ENCODE data around the gene PIWIL4. TPM values are rescaled to one million over a fixed set of nuclear protein-coding genes. Genes with fewer than 3 reads are reported as not detected.

PIWIL4 gene
- total RNA-seq, 1 experiment from 2014 or later = not detected

DNA sequence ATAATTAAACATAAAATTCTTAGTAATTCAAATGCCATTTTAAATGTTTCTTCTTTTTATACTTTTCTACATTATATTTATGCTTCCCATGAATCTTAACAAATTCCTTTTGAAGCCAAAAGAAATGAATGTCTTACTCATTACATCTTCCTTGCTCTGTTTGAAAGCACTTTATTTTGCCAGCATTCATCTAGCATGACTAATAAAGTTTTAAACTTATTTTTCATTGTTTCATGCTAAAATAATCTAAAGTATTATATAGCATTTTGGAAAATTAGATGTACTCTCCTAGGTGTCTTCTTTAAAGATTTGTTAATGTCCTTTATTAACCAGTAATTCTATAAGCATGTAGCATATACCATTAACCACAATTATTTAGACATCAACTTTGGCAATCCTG lies 9.7 kb upstream of the PIWIL4 start:
- H3K27ac ChIP-seq (ENCODE audit: insufficient read length, low read depth, low read length) = no peak overlapping the region
- H2BK12ac ChIP-seq (ENCODE audit: insufficient read length, low read depth, low read length) = no peak overlapping the region
- no peak overlapping the region for H3K56ac ChIP-seq (ENCODE audit: insufficient read length, low read depth, low read length)
- H3K79me1 ChIP-seq (ENCODE audit: insufficient read depth, low read depth, low read length, poor library complexity, severe bottlenecking) = no peaks in the 10 kb centered on the region
- H3K27me3 ChIP-seq (ENCODE audit: insufficient read depth, low read length) = no peaks in the 10 kb centered on the region
- no peak overlapping the region for H3K18ac ChIP-seq (ENCODE audit: insufficient read length, low read depth, low read length)
- H3K23ac ChIP-seq (ENCODE audit: insufficient read length, low read depth, low read length) = no peak overlapping the region
- no peaks in the 10 kb centered on the region for H4K20me1 ChIP-seq (ENCODE audit: control insufficient read depth, insufficient read depth, insufficient read length)
- H3K14ac ChIP-seq (ENCODE audit: insufficient read depth, low read length) = no peak overlapping the region
- no peaks in the 10 kb centered on the region for H3K79me2 ChIP-seq (ENCODE audit: insufficient read depth, low read length)
- no peak overlapping the region for H2BK5ac ChIP-seq (ENCODE audit: insufficient read length, low read length)
- H3K9ac ChIP-seq (ENCODE audit: extremely low read depth, insufficient read length, low read length) = no peak overlapping the region
- H2BK120ac ChIP-seq (ENCODE audit: low read depth, low read length, poor library complexity, severe bottlenecking) = no peak overlapping the region
- Mint-ChIP-seq H3K9me3 (no peaks in the 10 kb centered on the region), H3K36me3 (ENCODE audit: insufficient read depth in 1 of 3, low read depth in 3 of 3) (no peaks in the 10 kb centered on the region), H3K27me3 (ENCODE audit: low read depth) (no peaks in the 10 kb centered on the region), H3K4me3 (no peak overlapping the region), H3K27ac (no peak overlapping the region), H3K4me1 (no peaks in the 10 kb centered on the region)
- H3K23me2 ChIP-seq (ENCODE audit: insufficient read length, low read depth, low read length, poor library complexity, severe bottlenecking) = no peaks in the 10 kb centered on the region
- H4K5ac ChIP-seq (ENCODE audit: insufficient read length, low read depth, low read length) = no peak overlapping the region
- H4K8ac ChIP-seq (replicated peaks; ENCODE audit: insufficient read length, low read depth, low read length) = no peak overlapping the region
- no peak overlapping the region for H3K4me2 ChIP-seq (ENCODE audit: insufficient read depth, insufficient read length, low read length)
- no peak overlapping the region for H3K4ac ChIP-seq (ENCODE audit: low read depth, low read length)
- H2AK5ac ChIP-seq (ENCODE audit: insufficient read length, low read length) = no peak overlapping the region
- H3K4me1 ChIP-seq (ENCODE audit: insufficient read depth, low read length) = no peaks in the 10 kb centered on the region
- H3K9me3 ChIP-seq (ENCODE audit: control insufficient read depth, low read depth, low read length) = no peaks in the 10 kb centered on the region
- no peak overlapping the region for H3T11ph ChIP-seq (ENCODE audit: low read length)
- H4K91ac ChIP-seq (ENCODE audit: insufficient read length, low read depth, low read length) = no peak overlapping the region
- no peak overlapping the region for H2BK15ac ChIP-seq (ENCODE audit: low read depth, low read length)
- TF ChIP-seq, protein P1, sequence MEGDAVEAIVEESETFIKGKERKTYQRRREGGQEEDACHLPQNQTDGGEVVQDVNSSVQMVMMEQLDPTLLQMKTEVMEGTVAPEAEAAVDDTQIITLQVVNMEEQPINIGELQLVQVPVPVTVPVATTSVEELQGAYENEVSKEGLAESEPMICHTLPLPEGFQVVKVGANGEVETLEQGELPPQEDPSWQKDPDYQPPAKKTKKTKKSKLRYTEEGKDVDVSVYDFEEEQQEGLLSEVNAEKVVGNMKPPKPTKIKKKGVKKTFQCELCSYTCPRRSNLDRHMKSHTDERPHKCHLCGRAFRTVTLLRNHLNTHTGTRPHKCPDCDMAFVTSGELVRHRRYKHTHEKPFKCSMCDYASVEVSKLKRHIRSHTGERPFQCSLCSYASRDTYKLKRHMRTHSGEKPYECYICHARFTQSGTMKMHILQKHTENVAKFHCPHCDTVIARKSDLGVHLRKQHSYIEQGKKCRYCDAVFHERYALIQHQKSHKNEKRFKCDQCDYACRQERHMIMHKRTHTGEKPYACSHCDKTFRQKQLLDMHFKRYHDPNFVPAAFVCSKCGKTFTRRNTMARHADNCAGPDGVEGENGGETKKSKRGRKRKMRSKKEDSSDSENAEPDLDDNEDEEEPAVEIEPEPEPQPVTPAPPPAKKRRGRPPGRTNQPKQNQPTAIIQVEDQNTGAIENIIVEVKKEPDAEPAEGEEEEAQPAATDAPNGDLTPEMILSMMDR (conservative IDR thresholded peaks at IDR 0.05) = no peak
- H2AFZ ChIP-seq (ENCODE audit: low read length) = no peak overlapping the region
- no peak for DNase-seq
- H2BK20ac ChIP-seq (ENCODE audit: low read depth, low read length, poor library complexity, severe bottlenecking) = no peak overlapping the region
